ENCODE results near the gene AGPAT4. TPM values are rescaled to one million over a fixed set of nuclear protein-coding genes. Genes with fewer than 3 reads are reported as not detected.

AGPAT4 gene
- total RNA-seq, 1 experiment from 2014 or later, result 10.1 TPM

DNA sequence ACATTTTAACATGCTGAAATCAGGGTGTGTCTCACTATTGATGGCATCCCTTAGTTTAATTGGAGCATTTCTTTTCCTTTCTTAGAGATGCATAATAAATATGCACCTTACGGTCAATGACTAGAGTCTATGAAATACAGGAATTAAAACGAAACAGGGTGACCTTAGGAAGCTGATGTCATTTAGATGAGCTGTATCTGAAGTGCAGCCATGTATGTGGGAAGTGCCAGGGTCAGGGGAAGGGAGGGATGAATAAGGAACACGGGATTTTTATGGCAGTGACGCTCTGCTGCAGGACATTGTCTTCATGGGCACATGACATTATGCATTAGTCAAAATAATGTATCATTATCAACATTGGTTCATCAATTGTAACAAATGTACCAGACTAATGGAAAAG is 84.0 kb downstream of the AGPAT4 start:
- intact Hi-C loops (cut with micrococcal nuclease; ENCODE audit: unreplicated experiment), result no loop called here
- DNase-seq (ENCODE audit: low spot score), result no peak
- CTCF ChIA-PET, result no interaction called here
- Histone ChIP-seq H3K9me3 (ENCODE audit: low read depth, low read length, poor library complexity, severe bottlenecking) (no peaks in the 10 kb centered on the region), H3K27me3 (replicated peaks; ENCODE audit: insufficient read depth, low read depth, low read length, poor library complexity) (no peaks in the 10 kb centered on the region), H3K4me3 (ENCODE audit: low read depth, low read length, poor library complexity, severe bottlenecking) (no peak overlapping the region), H3K27ac (ENCODE audit: low read depth, low read length, poor library complexity, severe bottlenecking) (no peak overlapping the region), H3K4me1 (ENCODE audit: insufficient read depth, low read length, poor library complexity, severe bottlenecking) (no peaks in the 10 kb centered on the region), H3K36me3 (ENCODE audit: insufficient read depth, low read length, poor library complexity, severe bottlenecking) (no peaks in the 10 kb centered on the region)
- BruUV-seq (replicated peaks), result no TSS peak
- TF ChIP-seq, protein P1, sequence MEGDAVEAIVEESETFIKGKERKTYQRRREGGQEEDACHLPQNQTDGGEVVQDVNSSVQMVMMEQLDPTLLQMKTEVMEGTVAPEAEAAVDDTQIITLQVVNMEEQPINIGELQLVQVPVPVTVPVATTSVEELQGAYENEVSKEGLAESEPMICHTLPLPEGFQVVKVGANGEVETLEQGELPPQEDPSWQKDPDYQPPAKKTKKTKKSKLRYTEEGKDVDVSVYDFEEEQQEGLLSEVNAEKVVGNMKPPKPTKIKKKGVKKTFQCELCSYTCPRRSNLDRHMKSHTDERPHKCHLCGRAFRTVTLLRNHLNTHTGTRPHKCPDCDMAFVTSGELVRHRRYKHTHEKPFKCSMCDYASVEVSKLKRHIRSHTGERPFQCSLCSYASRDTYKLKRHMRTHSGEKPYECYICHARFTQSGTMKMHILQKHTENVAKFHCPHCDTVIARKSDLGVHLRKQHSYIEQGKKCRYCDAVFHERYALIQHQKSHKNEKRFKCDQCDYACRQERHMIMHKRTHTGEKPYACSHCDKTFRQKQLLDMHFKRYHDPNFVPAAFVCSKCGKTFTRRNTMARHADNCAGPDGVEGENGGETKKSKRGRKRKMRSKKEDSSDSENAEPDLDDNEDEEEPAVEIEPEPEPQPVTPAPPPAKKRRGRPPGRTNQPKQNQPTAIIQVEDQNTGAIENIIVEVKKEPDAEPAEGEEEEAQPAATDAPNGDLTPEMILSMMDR (conservative IDR thresholded peaks at IDR 0.05; ENCODE audit: low read depth, low read length), result no peak
- TF ChIP-seq EZH2 (IDR thresholded peaks at IDR 0.05; ENCODE audit: borderline replicate concordance, low read depth, low read length, poor library complexity, severe bottlenecking), result no peak
- POLR2A ChIA-PET (ENCODE audit: low non-redundant PET), result no interaction called here

DNA sequence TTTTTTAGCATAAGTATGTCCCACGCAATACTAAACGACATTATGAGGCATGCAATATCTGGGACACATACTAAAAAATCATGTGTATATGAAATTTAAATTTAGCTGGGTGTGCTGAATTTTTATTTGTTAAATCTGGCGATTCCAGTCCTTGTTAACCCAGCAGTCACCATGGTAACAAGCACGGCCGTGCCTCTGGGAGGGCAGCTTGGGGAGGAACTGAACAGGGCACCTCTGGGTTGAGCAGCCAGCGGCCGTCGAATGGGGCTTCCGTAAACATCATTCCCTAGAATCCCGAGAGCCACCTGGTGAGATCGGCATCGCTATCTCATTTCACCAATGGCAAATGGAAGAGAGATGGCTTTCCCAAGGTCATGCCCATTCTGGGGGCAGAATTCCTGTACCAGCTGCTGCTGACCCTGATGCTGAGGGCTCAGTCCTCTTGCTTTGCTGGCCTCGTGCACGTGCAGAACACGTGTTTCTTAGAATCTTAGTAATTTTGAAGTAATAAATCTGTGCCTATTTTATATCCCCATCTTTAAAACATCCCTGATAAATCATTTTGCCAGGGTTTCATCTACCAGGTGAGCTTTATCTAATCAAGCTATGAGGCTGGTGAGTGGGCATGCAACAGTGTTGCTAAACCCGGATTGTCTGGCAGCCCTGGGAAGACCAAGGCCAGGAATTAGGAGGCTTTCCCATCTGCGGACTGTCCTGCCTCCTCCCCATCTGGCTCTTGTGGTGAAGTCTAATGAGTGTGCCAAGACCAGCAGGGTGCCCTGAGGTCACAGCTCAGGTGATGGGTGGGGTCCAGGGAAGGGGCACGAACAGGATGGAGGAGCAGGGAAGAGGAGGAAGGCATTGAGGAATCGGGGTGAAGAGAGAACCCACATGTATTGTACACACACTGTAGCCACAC is 85.1 kb downstream of the AGPAT4 start:
- TF ChIP-seq, protein P1 (conservative IDR thresholded peaks at IDR 0.05; ENCODE audit: low read depth, low read length), result no peak
- no peak for TF ChIP-seq EZH2 (IDR thresholded peaks at IDR 0.05; ENCODE audit: borderline replicate concordance, low read depth, low read length, poor library complexity, severe bottlenecking)
- BruUV-seq (replicated peaks), result no TSS peak
- H3K9me3 ChIP-seq (ENCODE audit: low read depth, low read length, poor library complexity, severe bottlenecking), result no peaks in the 10 kb centered on the region
- CTCF ChIA-PET, result no interaction called here
- H3K27ac ChIP-seq (ENCODE audit: low read depth, low read length, poor library complexity, severe bottlenecking), result no peak overlapping the region
- H3K4me1 ChIP-seq (ENCODE audit: insufficient read depth, low read length, poor library complexity, severe bottlenecking), result no peaks in the 10 kb centered on the region
- intact Hi-C loops (cut with micrococcal nuclease; ENCODE audit: unreplicated experiment), result no loop called here
- H3K4me3 ChIP-seq (ENCODE audit: low read depth, low read length, poor library complexity, severe bottlenecking), result no peak overlapping the region
- H3K27me3 ChIP-seq (replicated peaks; ENCODE audit: insufficient read depth, low read depth, low read length, poor library complexity), result no peaks in the 10 kb centered on the region
- no peak for DNase-seq (ENCODE audit: low spot score)
- H3K36me3 ChIP-seq (ENCODE audit: insufficient read depth, low read length, poor library complexity, severe bottlenecking), result no peaks in the 10 kb centered on the region
- POLR2A ChIA-PET (ENCODE audit: low non-redundant PET), result no interaction called here

DNA sequence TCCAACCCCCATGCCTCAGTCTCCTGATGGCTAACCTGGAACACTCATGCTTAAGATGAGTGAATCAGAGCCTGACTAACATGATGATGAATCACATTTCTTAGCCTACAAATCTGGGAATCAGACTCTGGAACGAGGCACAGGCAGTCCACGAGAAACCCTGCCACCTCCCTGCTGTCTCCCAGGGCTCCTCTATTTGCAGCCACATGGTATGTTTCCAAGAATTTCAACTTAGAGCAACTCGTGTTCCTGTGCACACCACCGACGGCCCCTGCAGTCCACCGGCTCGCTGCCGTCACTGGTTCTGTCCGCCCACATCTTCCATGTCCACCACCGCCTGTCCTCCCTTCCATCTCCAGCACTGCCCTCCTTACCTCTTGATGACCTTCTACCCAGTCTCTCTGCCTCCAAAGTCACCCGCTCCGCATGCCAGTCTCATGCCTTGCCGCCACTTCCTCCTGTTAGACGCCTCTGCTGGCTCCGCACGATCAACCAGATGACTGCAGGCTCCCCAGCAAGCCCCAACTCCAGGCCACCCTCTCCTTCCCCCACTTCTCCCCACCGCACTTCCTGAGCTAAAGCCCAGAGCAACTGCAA is 87.6 kb downstream of the AGPAT4 start:
- no TSS peak for BruUV-seq (replicated peaks)
- Histone ChIP-seq H3K36me3 (ENCODE audit: insufficient read depth, low read length, poor library complexity, severe bottlenecking) (no peaks in the 10 kb centered on the region), H3K4me1 (ENCODE audit: insufficient read depth, low read length, poor library complexity, severe bottlenecking) (no peaks in the 10 kb centered on the region), H3K27me3 (replicated peaks; ENCODE audit: insufficient read depth, low read depth, low read length, poor library complexity) (no peaks in the 10 kb centered on the region), H3K9me3 (ENCODE audit: low read depth, low read length, poor library complexity, severe bottlenecking) (no peaks in the 10 kb centered on the region), H3K4me3 (ENCODE audit: low read depth, low read length, poor library complexity, severe bottlenecking) (no peak overlapping the region), H3K27ac (ENCODE audit: low read depth, low read length, poor library complexity, severe bottlenecking) (no peak overlapping the region)
- intact Hi-C loops (cut with micrococcal nuclease; ENCODE audit: unreplicated experiment), result no loop called here
- CTCF ChIA-PET, result no interaction called here
- TF ChIP-seq, protein P1 (conservative IDR thresholded peaks at IDR 0.05; ENCODE audit: low read depth, low read length), result no peak
- TF ChIP-seq EZH2 (IDR thresholded peaks at IDR 0.05; ENCODE audit: borderline replicate concordance, low read depth, low read length, poor library complexity, severe bottlenecking), result no peak
- no peak for DNase-seq (ENCODE audit: low spot score)
- POLR2A ChIA-PET (ENCODE audit: low non-redundant PET), result no interaction called here

Measured in A673 (cell line).